IMR-90 (cell line): ENCODE data around the gene ASTN2. TPM values are rescaled to one million over a fixed set of nuclear protein-coding genes. Genes with fewer than 3 reads are reported as not detected.

Experiments
- ATAC-seq: fragments of 200-7000 bp; cut with Tn5 transposase; 2 replicates; pipeline ENCODE4 v1.9.1; 2020; ENCODE audit warnings: low read depth, mild to moderate bottlenecking, moderate library complexity
- BruUV-seq: library from RNA; stranded (reverse); fragments of 400-500 nt; replicated peaks from 2 replicates; lab custom pipeline; 2021; lab: Mats Ljungman, UMichigan
- CTCF ChIA-PET: fragments of 300-600 bp; formaldehyde crosslinking; extraction: SDS; loops from one replicate; lab custom pipeline; 2021; ENCODE audit warnings: antibody characterized with exemption; lab: Yijun Ruan, JAX
- POLR2A ChIA-PET: fragments of 300-600 bp; sonication (Branson Sonifier 250); formaldehyde crosslinking; loops from one replicate; lab custom pipeline; 2022; ENCODE audit warnings: antibody characterized with exemption; ENCODE audit not compliant: unreplicated experiment; lab: Charles Lee
- DNase-seq: peaks from one replicate; pipeline ENCODE4 v3.0.0; 2013
- H2AFZ ChIP-seq: replicated peaks from 2 replicates; pipeline ENCODE3; 2013; ENCODE audit warnings: low read length, mild to moderate bottlenecking; ENCODE audit not compliant: poor library complexity
- H2AK5ac ChIP-seq: 2 replicates; pipeline ENCODE4 v1.6.1; 2013; ENCODE audit warnings: low read depth, low read length, inconsistent platforms
- H2AK9ac ChIP-seq: replicated peaks from 2 replicates; pipeline ENCODE3; 2013; ENCODE audit warnings: mild to moderate bottlenecking, low read depth, low read length, moderate library complexity; ENCODE audit not compliant: poor library complexity
- H2BK120ac ChIP-seq: 2 replicates; pipeline ENCODE4 v1.6.1; 2013; ENCODE audit warnings: low read depth, low read length, inconsistent platforms
- H2BK15ac ChIP-seq: 3 replicates; pipeline ENCODE4 v1.6.1; 2013; ENCODE audit warnings: low read depth, low read length, inconsistent platforms
- H2BK20ac ChIP-seq: 2 replicates; pipeline ENCODE4 v1.6.1; 2013; ENCODE audit warnings: low read depth, mild to moderate bottlenecking, inconsistent platforms, low read length, moderate library complexity
- H2BK5ac ChIP-seq: 2 replicates; pipeline ENCODE4 v1.6.1; 2013; ENCODE audit warnings: mild to moderate bottlenecking, low read depth, low read length, inconsistent platforms; ENCODE audit not compliant: poor library complexity, severe bottlenecking
- H3K14ac ChIP-seq: replicated peaks from 2 replicates; pipeline ENCODE4 v1.6.1; 2013; ENCODE audit warnings: low read depth, low read length, inconsistent platforms
- H3K18ac ChIP-seq: 2 replicates; pipeline ENCODE4 v1.6.1; 2013; ENCODE audit warnings: low read depth, low read length, control low read depth
- H3K23ac ChIP-seq: 2 replicates; pipeline ENCODE4 v1.6.1; 2013; ENCODE audit warnings: low read depth, low read length, inconsistent platforms
- H3K27ac ChIP-seq: 2 replicates; pipeline ENCODE4 v1.5.1; 2013; ENCODE audit warnings: mild to moderate bottlenecking, control low read depth, low read length; ENCODE audit not compliant: insufficient read depth
- H3K27me3 ChIP-seq: 2 replicates; pipeline ENCODE4 v1.6.1; 2013; ENCODE audit warnings: low read length; ENCODE audit not compliant: control insufficient read depth, insufficient read depth
- H3K36me3 ChIP-seq: 2 replicates; pipeline ENCODE4 v1.6.1; 2013; ENCODE audit warnings: low read length, mixed read lengths; ENCODE audit not compliant: control insufficient read depth, insufficient read depth
- H3K4ac ChIP-seq: 2 replicates; pipeline ENCODE4 v1.6.1; 2013; ENCODE audit warnings: low read depth, low read length, inconsistent platforms
- H3K4me1 ChIP-seq: 2 replicates; pipeline ENCODE4 v1.6.1; 2013; ENCODE audit warnings: low read length, mixed read lengths; ENCODE audit not compliant: control insufficient read depth, insufficient read depth
- H3K4me2 ChIP-seq: 2 replicates; pipeline ENCODE4 v1.6.1; 2013; ENCODE audit warnings: low read depth, mild to moderate bottlenecking, control low read depth, low read length, moderate library complexity
- H3K4me3 ChIP-seq: 2 replicates; pipeline ENCODE4 v1.5.1; 2013; ENCODE audit warnings: low read depth, mild to moderate bottlenecking, control low read depth, low read length, moderate library complexity; ENCODE audit not compliant: insufficient read depth
- H3K56ac ChIP-seq: 2 replicates; pipeline ENCODE4 v1.6.1; 2013; ENCODE audit warnings: low read length, inconsistent platforms; ENCODE audit not compliant: insufficient read depth; ENCODE audit errors: extremely low read depth
- H3K79me1 ChIP-seq, 2 experiments: 2 replicates each; pipeline ENCODE4 v1.6.1; 2013; ENCODE audit warnings: low read length in 2 of 2, inconsistent platforms in 1 of 2, low read depth in 1 of 2
- H3K9ac ChIP-seq: 2 replicates; pipeline ENCODE4 v1.6.1; 2013; ENCODE audit warnings: low read depth, low read length, control low read depth
- H3K9me1 ChIP-seq: 2 replicates; pipeline ENCODE4 v1.6.1; 2013; ENCODE audit warnings: low read length, inconsistent platforms; ENCODE audit not compliant: insufficient read depth
- H3K9me3 ChIP-seq: 2 replicates; pipeline ENCODE4 v1.6.1; 2013; ENCODE audit warnings: low read length; ENCODE audit not compliant: control insufficient read depth, insufficient read depth
- H4K20me1 ChIP-seq: 2 replicates; pipeline ENCODE4 v1.6.1; 2013; ENCODE audit warnings: low read length, inconsistent platforms; ENCODE audit not compliant: insufficient read depth
- H4K5ac ChIP-seq: 2 replicates; pipeline ENCODE4 v1.6.1; 2013; ENCODE audit warnings: mild to moderate bottlenecking, low read depth, low read length, control low read depth
- H4K8ac ChIP-seq, 2 experiments: 2 replicates each; pipeline ENCODE4 v1.6.1; 2013; ENCODE audit warnings: low read depth in 2 of 2, low read length in 2 of 2, control low read depth in 1 of 2, inconsistent platforms in 1 of 2
- H4K91ac ChIP-seq: 2 replicates; pipeline ENCODE4 v1.6.1; 2013; ENCODE audit warnings: low read depth, low read length, inconsistent platforms; ENCODE audit not compliant: insufficient read depth
- BHLHE40 ChIP-seq: fragments of 150-350 bp; IDR thresholded peaks from 2 replicates; pipeline ENCODE4 v1.6.1; 2016; ENCODE audit warnings: mild to moderate bottlenecking, low read depth, low read length
- MAFK ChIP-seq: IDR thresholded peaks from 2 replicates; pipeline ENCODE4 v1.6.1; 2012; ENCODE audit warnings: low read depth, low read length, improper control_type of control experiment
- WGBS, 2 experiments: methylation state at CpG; one replicate each; pipeline versions ENCODE4 v1.1.5 to v1.1.7; 2013; ENCODE audit warnings: missing lambda C conversion rate in 2 of 2; ENCODE audit not compliant: insufficient read length in 1 of 2; ENCODE audit errors: extremely low coverage in 2 of 2; 5-methylcytosine and 5-hydroxymethylcytosine counted together
- dilution Hi-C: fragments of 300-500 bp; cut with HindIII; formaldehyde crosslinking; loops from one replicate; pipeline ENCODE4 v1.14.3; 2018; ENCODE audit warnings: low sequenced_read_pairs; ENCODE audit not compliant: unreplicated experiment
- in situ Hi-C: fragments of 300-500 bp; cut with MboI; formaldehyde crosslinking; loops from 3 replicates; pipeline ENCODE4 v1.14.3; 2019; ENCODE audit warnings: low sequenced_read_pairs, inconsistent platforms, mixed read lengths
- intact Hi-C: fragments of 100-400 bp; cut with micrococcal nuclease; formaldehyde crosslinking; loops from 2 replicates; pipeline ENCODE4 v1.10.0; 2022
- polyA plus RNA-seq, 3 experiments: library from polyadenylated mRNA; depleted of rRNA; stranded (reverse); fragments of >200 nt; gene quantifications; 2 replicates each; pipeline ENCODE4 v1.2.3, GENCODE V29; 2012; ENCODE audit warnings: low replicate concordance in 1 of 3
- total RNA-seq: library from RNA; depleted of rRNA; stranded (reverse); fragments of >200 nt; gene quantifications from 2 replicates; pipeline ENCODE4 v1.2.3, GENCODE V29; 2012

Gene ASTN2
- total and polyA plus RNA-seq, 2 of the 4 experiments (the other 2 are of a cell fraction), result 3.8 to 6.8 TPM

- Histone ChIP-seq H2BK120ac (no peak overlapping the region), H3K23ac (no peak overlapping the region), H3K9me1 (no peaks in the 10 kb centered on the region), H3K14ac (no peak overlapping the region), H2AK5ac (no peak overlapping the region), H3K4ac (no peak overlapping the region), H3K9me3 (no peaks in the 10 kb centered on the region), H2BK20ac (no peak overlapping the region), H3K27ac (no peak overlapping the region), H3K79me1 (no peaks in the 10 kb centered on the region), H4K20me1 (no peaks in the 10 kb centered on the region), H3K4me1 (no peaks in the 10 kb centered on the region), H2BK5ac (no peak overlapping the region), H3K18ac (no peak overlapping the region), H2AK9ac (no peak overlapping the region), H3K36me3 (no peaks in the 10 kb centered on the region), H3K27me3 (no peaks in the 10 kb centered on the region), H3K4me2 (no peak overlapping the region), H3K56ac (no peak overlapping the region), H2AFZ (no peak overlapping the region), H2BK15ac (no peak overlapping the region), H4K8ac (no peak overlapping the region), H4K91ac (no peak overlapping the region), H3K4me3 (no peak overlapping the region), H4K5ac (no peak overlapping the region), H3K9ac (no peak overlapping the region)
- ATAC-seq (no peak), DNase-seq (no peak)
- CTCF ChIA-PET, result interaction anchor here (1.3 kb wide), 1 partner anchor 84 kb away, joined by 5 read pairs; no protein-coding TSS in a partner anchor
- intact Hi-C loops, result no loop called here
- in situ Hi-C loops, result no loop called here
- POLR2A ChIA-PET, result no interaction called here
- 100% methylated on average over 2 of the region's 6 CpGs; no CpG with 5 or more reads in 1 of the 2 experiments for WGBS, 2 experiments
- dilution Hi-C loops, result no loop called here
- TF ChIP-seq MAFK (no peak), BHLHE40 (no peak)
- no TSS peak for BruUV-seq
Measured at GRCh38 chr9:116821633-116822229, 593.1 kb downstream of the ASTN2 start.
